KBM-7 (cell line): ENCODE data around the gene KCTD7.
"Not testable (repeated sequence)": the region's sequence is repeated elsewhere in the genome, so short reads cannot be mapped to it uniquely, and the experiment has no call there.

Experiments used
- DNase-seq: peaks from one replicate; pipeline ENCODE4 v3.0.0-alpha.2; 2015
- in situ Hi-C: fragments of 300-500 bp; cut with MboI; formaldehyde crosslinking; loops from 2 replicates; pipeline ENCODE4 v1.14.3; 2020; ENCODE audit warnings: low sequenced_read_pairs, low pct_unique_long_range_greater_than_20kb, mixed read lengths

KCTD7 gene

GRCh38 chr7:66628361-66629221 is at the start of gene KCTD7:
Gene KCTD7 (plus strand): TSS chr7:66628881. CDS start chr7:66629065, 184 bp downstream.
- in situ Hi-C loops: no loop called here
- DNase-seq: peak; percentile 94

DNA sequence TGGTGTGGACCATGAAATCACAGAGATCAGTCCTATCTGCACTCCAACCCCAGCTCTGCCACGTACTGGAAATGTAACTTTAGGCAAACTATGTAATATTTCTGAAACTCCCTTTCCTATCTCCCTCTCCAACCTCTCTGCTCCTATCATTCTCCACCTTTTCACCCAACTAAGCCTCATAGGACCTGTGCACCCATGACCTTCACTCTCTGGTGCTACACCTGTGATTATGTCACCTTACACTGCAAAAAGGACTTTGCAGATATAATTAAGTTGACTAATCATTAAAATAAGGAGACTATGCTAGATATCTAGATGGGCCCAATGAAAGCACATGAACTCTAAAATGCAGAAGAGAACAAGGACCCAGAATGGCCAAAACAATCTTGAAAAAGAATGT is 48.3 kb upstream of the KCTD7 start:
- in situ Hi-C loops: not testable (repeated sequence)

DNA sequence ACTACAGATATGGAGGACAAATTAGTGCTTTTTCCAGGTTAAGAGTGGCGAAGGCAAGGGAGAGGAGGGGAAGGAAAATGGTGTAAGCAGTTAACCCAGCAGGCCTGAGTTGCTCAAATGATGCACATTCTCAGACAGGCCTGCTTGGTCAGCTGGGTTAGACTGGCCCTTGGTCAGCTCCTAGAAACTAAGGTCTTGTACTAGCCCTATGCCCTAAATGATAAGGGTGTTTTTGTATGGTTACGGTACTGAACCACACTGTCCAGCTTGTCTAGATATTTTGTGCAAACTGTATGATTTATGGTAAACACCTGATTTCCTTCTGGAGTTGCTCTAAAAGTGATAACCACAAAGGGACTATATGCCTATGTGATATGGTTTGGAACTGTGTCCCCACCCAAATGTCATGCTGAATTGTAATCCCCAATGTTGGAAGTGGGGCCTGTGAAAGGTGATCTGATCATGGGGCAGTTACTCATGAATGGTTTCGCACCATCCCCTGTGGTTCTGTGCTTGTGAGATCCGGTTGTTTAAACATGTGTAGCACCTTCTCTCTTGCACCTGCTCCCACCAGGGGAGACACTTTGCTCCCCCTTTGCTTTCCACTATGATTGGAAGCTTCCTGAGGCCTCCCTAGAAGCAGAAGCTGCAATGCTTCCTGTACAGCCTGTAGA is 45.7 kb upstream of the KCTD7 start:
- DNase-seq, in situ Hi-C loops: not testable (repeated sequence)

More for the DNA sequence above, 48.3 kb upstream of the KCTD7 start:
- not testable (repeated sequence) for DNase-seq

GRCh38 chr7:66583490-66584110 is 45.1 kb upstream of the KCTD7 start:
- in situ Hi-C loops: no loop called here
- no peak for DNase-seq

DNA sequence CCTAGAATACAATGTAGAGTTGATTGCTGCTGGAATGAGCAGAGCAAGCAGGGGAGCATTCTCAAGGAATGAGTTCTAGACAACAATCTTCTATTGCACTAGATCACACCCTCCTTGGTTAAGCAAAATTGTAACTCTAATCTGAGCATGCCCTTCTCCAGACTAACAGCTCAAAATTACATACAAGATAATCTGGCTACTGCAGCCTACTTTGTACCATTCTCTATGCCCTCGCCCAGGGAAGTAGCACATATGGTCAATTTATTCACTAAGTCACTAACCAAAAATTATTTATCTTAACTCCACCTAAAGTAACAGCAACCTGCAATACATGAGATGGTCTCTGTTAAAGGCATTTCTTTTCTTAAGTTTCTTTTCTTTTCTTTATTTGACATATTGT is 42.5 kb upstream of the KCTD7 start:
- no peak for DNase-seq
- in situ Hi-C loops: no loop called here

DNA sequence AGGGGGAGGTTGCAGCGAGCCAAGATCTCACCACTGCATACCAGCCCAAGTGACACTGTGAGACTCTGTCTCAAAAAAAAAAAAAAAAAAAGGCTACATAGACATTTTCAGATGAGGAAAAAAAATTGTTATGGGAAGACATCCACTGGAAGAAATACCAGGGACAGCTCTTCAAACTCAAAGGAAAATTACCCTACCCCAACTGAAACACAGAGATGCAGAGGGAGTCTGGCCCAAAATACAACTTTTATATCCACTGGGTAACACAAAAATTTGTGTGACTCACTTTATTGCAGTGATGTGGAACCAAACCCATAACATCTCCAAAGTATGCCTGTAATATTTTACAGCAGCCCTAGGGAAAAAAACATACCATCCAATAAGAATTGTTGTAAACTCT is 40.5 kb upstream of the KCTD7 start:
- DNase-seq, in situ Hi-C loops: not testable (repeated sequence)

DNA sequence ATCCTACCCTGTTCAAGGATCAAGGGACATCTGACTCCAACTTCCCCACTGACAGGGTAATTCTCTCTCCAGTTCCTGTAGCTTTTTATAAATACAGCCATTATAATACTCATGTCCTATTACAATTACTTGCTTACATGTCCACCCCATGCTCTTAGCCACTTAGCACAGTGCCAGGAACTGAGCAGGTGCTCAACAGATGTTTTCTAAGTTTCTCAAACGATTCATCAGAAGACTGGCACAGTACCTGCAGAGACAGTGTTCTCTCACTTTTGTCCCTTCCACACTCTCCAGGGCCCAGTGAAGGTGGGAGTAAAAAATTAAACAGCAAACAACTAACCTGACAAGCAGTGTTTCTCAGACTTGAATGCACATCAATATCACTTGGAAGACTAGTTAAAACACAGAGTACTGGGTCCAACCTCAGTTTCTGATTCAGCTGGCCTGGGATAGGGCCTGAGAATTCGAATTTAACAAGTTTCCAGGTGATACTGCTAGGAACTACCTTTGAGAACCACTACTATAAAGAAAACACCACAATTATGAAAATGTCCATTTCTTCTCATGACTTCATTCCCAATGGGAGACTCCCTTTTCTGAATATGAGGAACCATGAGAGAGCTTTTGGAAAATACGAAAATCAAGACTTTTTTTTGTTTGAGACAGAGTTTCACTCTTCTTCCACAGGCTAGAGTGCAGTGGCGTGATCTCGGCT is 39.7 kb upstream of the KCTD7 start:
- in situ Hi-C loops: not testable (repeated sequence)

GRCh38 chr7:66590302-66591057 is 38.2 kb upstream of the KCTD7 start:
- DNase-seq: not testable (repeated sequence)

More for the DNA sequence above, 39.7 kb upstream of the KCTD7 start:
- not testable (repeated sequence) for DNase-seq

GRCh38 chr7:66591058-66591798 is 37.5 kb upstream of the KCTD7 start:
- in situ Hi-C loops, DNase-seq: not testable (repeated sequence)

More at GRCh38 chr7:66590302-66591057, 38.2 kb upstream of the KCTD7 start:
- in situ Hi-C loops: not testable (repeated sequence)

- DNase-seq: peak; percentile 90
- in situ Hi-C loops: no loop called here
Observed at GRCh38 chr7:66591799-66592596, 36.7 kb upstream of the KCTD7 start.

GRCh38 chr7:66592597-66593146 is 36.0 kb upstream of the KCTD7 start:
- DNase-seq, in situ Hi-C loops: not testable (repeated sequence)

- in situ Hi-C loops, DNase-seq: not testable (repeated sequence)
Observed at GRCh38 chr7:66594082-66594481, 34.6 kb upstream of the KCTD7 start.

DNA sequence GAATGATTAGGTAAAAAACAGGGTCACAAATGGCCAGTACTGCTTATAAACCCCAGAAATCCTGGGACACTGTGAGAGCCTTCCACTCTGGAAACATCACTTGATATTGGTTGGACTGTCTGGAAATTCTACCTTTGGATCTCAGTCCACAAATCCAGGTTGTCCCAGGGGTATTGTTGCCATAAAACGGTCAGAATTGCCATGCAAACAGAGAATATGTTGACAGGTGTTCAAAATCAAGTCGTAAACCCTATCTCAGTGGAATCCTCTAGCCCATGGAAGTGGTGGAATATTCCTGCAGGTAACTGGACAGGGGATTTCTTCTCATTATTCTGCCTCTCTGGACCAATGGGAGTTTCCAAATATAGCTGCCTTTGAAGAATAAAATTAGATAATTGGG is 31.2 kb upstream of the KCTD7 start:
- in situ Hi-C loops: no loop called here

GRCh38 chr7:66602159-66602558 is 26.5 kb upstream of the KCTD7 start:
- no peak for DNase-seq
- in situ Hi-C loops: no loop called here

More for the DNA sequence above, 31.2 kb upstream of the KCTD7 start:
- DNase-seq: no peak

GRCh38 chr7:66604198-66604597 is 24.5 kb upstream of the KCTD7 start:
- in situ Hi-C loops: no loop called here
- DNase-seq: no peak

- in situ Hi-C loops, DNase-seq: not testable (repeated sequence)
Observed at GRCh38 chr7:66606540-66607291, 22.0 kb upstream of the KCTD7 start.
